HepG2 (cell line): Measurements from ENCODE around the gene NISCH. TPM values are rescaled to one million over a fixed set of nuclear protein-coding genes. Genes with fewer than 3 reads are reported as not detected.

Experiments used
- BRCA1 ChIP-seq: sonication (generic); formaldehyde crosslinking; IDR thresholded peaks from 2 replicates; pipeline ENCODE4 v1.4.0; 2020; ENCODE audit warnings: missing genetic modification reagents
- CBX2 ChIP-seq, 2 experiments: fragments of 200-600 bp in 1 of 2; sonication (generic); formaldehyde crosslinking in 1 of 2; IDR thresholded peaks; 2 replicates each; pipeline versions ENCODE4 v1.7.0 to v1.8.1; 2018 to 2022; ENCODE audit warnings: low read depth in 2 of 2, low read length in 1 of 2, mild to moderate bottlenecking in 1 of 2, missing genetic modification reagents in 1 of 2
- CHD2 ChIP-seq: IDR thresholded peaks from 2 replicates; pipeline ENCODE4 v1.6.1; 2011; ENCODE audit warnings: low read depth, low read length, improper control_type of control experiment
- IRF9 ChIP-seq: sonication (generic); formaldehyde crosslinking; IDR thresholded peaks from 2 replicates; pipeline ENCODE4 v1.8.0; 2022; ENCODE audit warnings: missing genetic modification reagents, mild to moderate bottlenecking, borderline replicate concordance
- KLF16 ChIP-seq, 2 experiments: sonication (generic) in 1 of 2; formaldehyde crosslinking in 1 of 2; IDR thresholded peaks; 2 replicates each; pipeline versions ENCODE4 v1.6.1 to v1.8.0; 2016 to 2023; ENCODE audit warnings: missing genetic modification reagents in 2 of 2, missing compliant biosample characterization in 1 of 2
- NCOA5 ChIP-seq: sonication (generic); formaldehyde crosslinking; IDR thresholded peaks from 2 replicates; pipeline ENCODE4 v1.4.0; 2020; ENCODE audit warnings: missing genetic modification reagents
- NFRKB ChIP-seq: fragments of 450-650 bp; IDR thresholded peaks from 2 replicates; pipeline ENCODE4 v1.6.1; 2017
- RBFOX2 ChIP-seq: fragments of 200-400 bp; formaldehyde crosslinking; IDR thresholded peaks from 2 replicates; pipeline ENCODE4 v1.6.1; 2017; ENCODE audit warnings: low read depth, mild to moderate bottlenecking, low read length
- RCOR2 ChIP-seq: IDR thresholded peaks from 2 replicates; pipeline ENCODE4 v1.6.1; 2016; ENCODE audit warnings: missing biosample characterization, missing genetic modification reagents
- RELA ChIP-seq: sonication (generic); formaldehyde crosslinking; IDR thresholded peaks from 2 replicates; pipeline ENCODE4 v1.4.0; 2020; ENCODE audit warnings: missing genetic modification reagents
- SNAI1 ChIP-seq: sonication (generic); formaldehyde crosslinking; IDR thresholded peaks from 2 replicates; pipeline ENCODE4 v1.5.0; 2020; ENCODE audit warnings: mild to moderate bottlenecking, missing genetic modification reagents, borderline replicate concordance
- SRF ChIP-seq: IDR thresholded peaks from 2 replicates; pipeline ENCODE4 v1.6.1; 2011; ENCODE audit warnings: mild to moderate bottlenecking, low read depth, low read length, moderate library complexity
- SRSF9 ChIP-seq: fragments of 200-400 bp; formaldehyde crosslinking; IDR thresholded peaks from 2 replicates; pipeline ENCODE4 v1.6.1; 2018; ENCODE audit warnings: borderline replicate concordance, mild to moderate bottlenecking, low read depth, low read length; ENCODE audit not compliant: insufficient read depth, poor library complexity, severe bottlenecking
- THYN1 ChIP-seq: sonication (generic); formaldehyde crosslinking; IDR thresholded peaks from 2 replicates; pipeline ENCODE4 v1.8.1; 2023; ENCODE audit warnings: low read depth, mild to moderate bottlenecking, moderate library complexity, missing genetic modification reagents, borderline replicate concordance
- ZFP36 ChIP-seq: fragments of 150-350 bp; IDR thresholded peaks from 2 replicates; pipeline ENCODE4 v1.6.1; 2018; ENCODE audit warnings: borderline replicate concordance, low read length, low read depth; ENCODE audit not compliant: partially characterized antibody
- ZNF160 ChIP-seq: sonication (generic); formaldehyde crosslinking; IDR thresholded peaks from 2 replicates; pipeline ENCODE4 v1.8.0; 2022; ENCODE audit warnings: mild to moderate bottlenecking, inconsistent platforms, missing genetic modification reagents
- ZNF230 ChIP-seq: sonication (generic); formaldehyde crosslinking; IDR thresholded peaks from 2 replicates; pipeline ENCODE4 v1.4.0; 2020; ENCODE audit warnings: mild to moderate bottlenecking, missing genetic modification reagents
- ZNF446 ChIP-seq: sonication (generic); formaldehyde crosslinking; IDR thresholded peaks from 2 replicates; pipeline ENCODE4 v1.5.0; 2020; ENCODE audit warnings: mild to moderate bottlenecking, missing genetic modification reagents
- ZNF562 ChIP-seq: sonication (generic); formaldehyde crosslinking; IDR thresholded peaks from 2 replicates; pipeline ENCODE4 v1.8.0; 2022; ENCODE audit warnings: missing genetic modification reagents, borderline replicate concordance
- polyA plus RNA-seq, 8 experiments: library from polyadenylated mRNA; depleted of rRNA in 3 of 8; stranded (reverse) in 7 of 8; unstranded in 1 of 8; fragments of >200 nt; fragmentation: Illumina TruSeq in 4 of 8; extraction: Trizol in 4 of 8; gene quantifications; 2 replicates each; pipeline versions ENCODE4 v1.2.1 to v1.2.3, GENCODE V29; 2011 to 2016; ENCODE audit warnings: low read depth in 4 of 8, missing spikeins in 1 of 8, mixed read lengths in 1 of 8; ENCODE audit not compliant: insufficient read depth in 1 of 8
- total RNA-seq, 5 experiments: library from RNA; depleted of rRNA; stranded (reverse); fragments of >200 nt; fragmentation: Illumina TruSeq; extraction: Trizol; gene quantifications; 2 replicates each; pipeline ENCODE4 v1.2.3, GENCODE V29; 2016; ENCODE audit warnings: low read depth in 1 of 5
- TF ChIP-seq, protein P1 (sequence below): sonication (generic); formaldehyde crosslinking; IDR thresholded peaks from 2 replicates; pipeline ENCODE4 v1.5.1; 2020; ENCODE audit warnings: missing genetic modification reagents, mild to moderate bottlenecking, borderline replicate concordance
- TF ChIP-seq, protein P2 (sequence below): sonication (generic); formaldehyde crosslinking; conservative IDR thresholded peaks from 2 replicates; pipeline ENCODE4 v1.8.0; 2022; ENCODE audit warnings: missing genetic modification reagents
- TF ChIP-seq, protein P3 (sequence below): sonication (generic); formaldehyde crosslinking; IDR thresholded peaks from 2 replicates; pipeline ENCODE4 v1.4.0; 2020; ENCODE audit warnings: missing genetic modification reagents

The NISCH gene
- total and polyA plus RNA-seq, 2 of the 13 experiments (the other 11 are each of a cell fraction or from before 2014, with no cell fraction given), result 27.0 to 47.6 TPM

DNA sequence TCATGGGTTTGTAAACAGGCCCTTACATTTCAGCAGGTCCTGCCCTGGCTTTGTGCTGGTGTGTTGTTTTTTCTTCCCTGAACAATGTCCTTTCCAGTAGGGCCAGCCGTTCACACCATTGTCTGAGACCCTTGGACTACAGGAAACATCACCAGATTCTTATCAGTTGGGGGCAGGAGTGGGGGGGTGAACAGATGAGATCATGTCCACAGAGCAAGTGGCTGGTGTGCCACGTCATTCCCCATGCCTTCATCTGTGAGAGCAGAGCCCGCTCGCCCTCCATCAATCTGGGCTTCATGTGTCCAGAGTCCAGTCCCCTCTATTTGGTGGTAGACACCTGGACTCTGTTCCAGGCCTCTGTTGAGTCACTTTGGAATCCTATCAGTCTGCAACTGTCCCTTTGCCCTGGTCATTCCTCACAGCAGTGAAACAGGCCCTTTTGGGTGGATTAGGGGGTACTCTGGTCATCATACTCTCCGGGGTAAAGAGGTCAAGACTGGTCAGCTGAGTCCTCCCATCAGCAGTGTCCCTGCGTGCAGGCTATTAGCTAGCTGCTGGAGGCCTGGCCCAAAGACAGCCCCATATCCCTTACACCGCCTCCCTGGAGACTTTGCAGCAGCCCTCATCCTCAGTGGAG lies 25.5 kb upstream of the NISCH start (continued):
- TF ChIP-seq, protein P1, sequence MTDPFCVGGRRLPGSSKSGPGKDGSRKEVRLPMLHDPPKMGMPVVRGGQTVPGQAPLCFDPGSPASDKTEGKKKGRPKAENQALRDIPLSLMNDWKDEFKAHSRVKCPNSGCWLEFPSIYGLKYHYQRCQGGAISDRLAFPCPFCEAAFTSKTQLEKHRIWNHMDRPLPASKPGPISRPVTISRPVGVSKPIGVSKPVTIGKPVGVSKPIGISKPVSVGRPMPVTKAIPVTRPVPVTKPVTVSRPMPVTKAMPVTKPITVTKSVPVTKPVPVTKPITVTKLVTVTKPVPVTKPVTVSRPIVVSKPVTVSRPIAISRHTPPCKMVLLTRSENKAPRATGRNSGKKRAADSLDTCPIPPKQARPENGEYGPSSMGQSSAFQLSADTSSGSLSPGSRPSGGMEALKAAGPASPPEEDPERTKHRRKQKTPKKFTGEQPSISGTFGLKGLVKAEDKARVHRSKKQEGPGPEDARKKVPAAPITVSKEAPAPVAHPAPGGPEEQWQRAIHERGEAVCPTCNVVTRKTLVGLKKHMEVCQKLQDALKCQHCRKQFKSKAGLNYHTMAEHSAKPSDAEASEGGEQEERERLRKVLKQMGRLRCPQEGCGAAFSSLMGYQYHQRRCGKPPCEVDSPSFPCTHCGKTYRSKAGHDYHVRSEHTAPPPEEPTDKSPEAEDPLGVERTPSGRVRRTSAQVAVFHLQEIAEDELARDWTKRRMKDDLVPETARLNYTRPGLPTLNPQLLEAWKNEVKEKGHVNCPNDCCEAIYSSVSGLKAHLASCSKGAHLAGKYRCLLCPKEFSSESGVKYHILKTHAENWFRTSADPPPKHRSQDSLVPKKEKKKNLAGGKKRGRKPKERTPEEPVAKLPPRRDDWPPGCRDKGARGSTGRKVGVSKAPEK (CRISPR knock-in tag), result no peak
- TF ChIP-seq SRF, result no peak
- no peak for TF ChIP-seq CBX2 (IDR thresholded peaks at IDR 0.05; ENCODE audit: low read depth, low read length)
- no peak for TF ChIP-seq CBX2 (CRISPR knock-in tag; IDR thresholded peaks at IDR 0.05; ENCODE audit: low read depth)
- peak; percentile 89 for TF ChIP-seq RCOR2
- no peak for TF ChIP-seq SRSF9
- TF ChIP-seq ZFP36, result no peak
- no peak for TF ChIP-seq CHD2
- no peak for TF ChIP-seq ZNF562 (CRISPR knock-in tag)
- TF ChIP-seq THYN1 (CRISPR knock-in tag), result no peak
- TF ChIP-seq, protein P2, sequence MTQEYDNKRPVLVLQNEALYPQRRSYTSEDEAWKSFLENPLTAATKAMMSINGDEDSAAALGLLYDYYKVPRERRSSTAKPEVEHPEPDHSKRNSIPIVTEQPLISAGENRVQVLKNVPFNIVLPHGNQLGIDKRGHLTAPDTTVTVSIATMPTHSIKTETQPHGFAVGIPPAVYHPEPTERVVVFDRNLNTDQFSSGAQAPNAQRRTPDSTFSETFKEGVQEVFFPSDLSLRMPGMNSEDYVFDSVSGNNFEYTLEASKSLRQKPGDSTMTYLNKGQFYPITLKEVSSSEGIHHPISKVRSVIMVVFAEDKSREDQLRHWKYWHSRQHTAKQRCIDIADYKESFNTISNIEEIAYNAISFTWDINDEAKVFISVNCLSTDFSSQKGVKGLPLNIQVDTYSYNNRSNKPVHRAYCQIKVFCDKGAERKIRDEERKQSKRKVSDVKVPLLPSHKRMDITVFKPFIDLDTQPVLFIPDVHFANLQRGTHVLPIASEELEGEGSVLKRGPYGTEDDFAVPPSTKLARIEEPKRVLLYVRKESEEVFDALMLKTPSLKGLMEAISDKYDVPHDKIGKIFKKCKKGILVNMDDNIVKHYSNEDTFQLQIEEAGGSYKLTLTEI (CRISPR knock-in tag), result no peak
- TF ChIP-seq RBFOX2, result no peak
- peak in 1 of 2 experiments; percentile 66; a peak in 2 of 4 replicates for TF ChIP-seq KLF16 (CRISPR knock-in tag; IDR thresholded peaks at IDR 0.05)
- TF ChIP-seq NFRKB, result no peak
- no peak for TF ChIP-seq SNAI1
- no peak for TF ChIP-seq ZNF446 (CRISPR knock-in tag)
- no peak for TF ChIP-seq ZNF230 (CRISPR knock-in tag)
- TF ChIP-seq RELA (CRISPR knock-in tag), result no peak
- no peak for TF ChIP-seq ZNF160 (CRISPR knock-in tag)
- TF ChIP-seq BRCA1 (CRISPR knock-in tag), result peak; percentile 53; the same call in 1 of the 2 replicates
- no peak for TF ChIP-seq IRF9 (CRISPR knock-in tag)
- TF ChIP-seq, protein P3, sequence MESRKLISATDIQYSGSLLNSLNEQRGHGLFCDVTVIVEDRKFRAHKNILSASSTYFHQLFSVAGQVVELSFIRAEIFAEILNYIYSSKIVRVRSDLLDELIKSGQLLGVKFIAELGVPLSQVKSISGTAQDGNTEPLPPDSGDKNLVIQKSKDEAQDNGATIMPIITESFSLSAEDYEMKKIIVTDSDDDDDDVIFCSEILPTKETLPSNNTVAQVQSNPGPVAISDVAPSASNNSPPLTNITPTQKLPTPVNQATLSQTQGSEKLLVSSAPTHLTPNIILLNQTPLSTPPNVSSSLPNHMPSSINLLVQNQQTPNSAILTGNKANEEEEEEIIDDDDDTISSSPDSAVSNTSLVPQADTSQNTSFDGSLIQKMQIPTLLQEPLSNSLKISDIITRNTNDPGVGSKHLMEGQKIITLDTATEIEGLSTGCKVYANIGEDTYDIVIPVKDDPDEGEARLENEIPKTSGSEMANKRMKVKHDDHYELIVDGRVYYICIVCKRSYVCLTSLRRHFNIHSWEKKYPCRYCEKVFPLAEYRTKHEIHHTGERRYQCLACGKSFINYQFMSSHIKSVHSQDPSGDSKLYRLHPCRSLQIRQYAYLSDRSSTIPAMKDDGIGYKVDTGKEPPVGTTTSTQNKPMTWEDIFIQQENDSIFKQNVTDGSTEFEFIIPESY (CRISPR knock-in tag), result no peak
- no peak for TF ChIP-seq NCOA5
